ENCODE results near the gene PNKP.

- TF ChIP-seq, protein P1, sequence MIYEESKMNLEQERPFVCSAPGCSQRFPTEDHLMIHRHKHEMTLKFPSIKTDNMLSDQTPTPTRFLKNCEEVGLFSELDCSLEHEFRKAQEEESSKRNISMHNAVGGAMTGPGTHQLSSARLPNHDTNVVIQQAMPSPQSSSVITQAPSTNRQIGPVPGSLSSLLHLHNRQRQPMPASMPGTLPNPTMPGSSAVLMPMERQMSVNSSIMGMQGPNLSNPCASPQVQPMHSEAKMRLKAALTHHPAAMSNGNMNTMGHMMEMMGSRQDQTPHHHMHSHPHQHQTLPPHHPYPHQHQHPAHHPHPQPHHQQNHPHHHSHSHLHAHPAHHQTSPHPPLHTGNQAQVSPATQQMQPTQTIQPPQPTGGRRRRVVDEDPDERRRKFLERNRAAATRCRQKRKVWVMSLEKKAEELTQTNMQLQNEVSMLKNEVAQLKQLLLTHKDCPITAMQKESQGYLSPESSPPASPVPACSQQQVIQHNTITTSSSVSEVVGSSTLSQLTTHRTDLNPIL (CRISPR knock-in tag; IDR thresholded peaks at IDR 0.05; ENCODE audit: low read depth), result no peak
- TF ChIP-seq, protein P2, sequence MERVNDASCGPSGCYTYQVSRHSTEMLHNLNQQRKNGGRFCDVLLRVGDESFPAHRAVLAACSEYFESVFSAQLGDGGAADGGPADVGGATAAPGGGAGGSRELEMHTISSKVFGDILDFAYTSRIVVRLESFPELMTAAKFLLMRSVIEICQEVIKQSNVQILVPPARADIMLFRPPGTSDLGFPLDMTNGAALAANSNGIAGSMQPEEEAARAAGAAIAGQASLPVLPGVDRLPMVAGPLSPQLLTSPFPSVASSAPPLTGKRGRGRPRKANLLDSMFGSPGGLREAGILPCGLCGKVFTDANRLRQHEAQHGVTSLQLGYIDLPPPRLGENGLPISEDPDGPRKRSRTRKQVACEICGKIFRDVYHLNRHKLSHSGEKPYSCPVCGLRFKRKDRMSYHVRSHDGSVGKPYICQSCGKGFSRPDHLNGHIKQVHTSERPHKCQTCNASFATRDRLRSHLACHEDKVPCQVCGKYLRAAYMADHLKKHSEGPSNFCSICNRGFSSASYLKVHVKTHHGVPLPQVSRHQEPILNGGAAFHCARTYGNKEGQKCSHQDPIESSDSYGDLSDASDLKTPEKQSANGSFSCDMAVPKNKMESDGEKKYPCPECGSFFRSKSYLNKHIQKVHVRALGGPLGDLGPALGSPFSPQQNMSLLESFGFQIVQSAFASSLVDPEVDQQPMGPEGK (CRISPR knock-in tag; IDR thresholded peaks at IDR 0.05; ENCODE audit: borderline replicate concordance), result no peak
- TF ChIP-seq, protein P3, sequence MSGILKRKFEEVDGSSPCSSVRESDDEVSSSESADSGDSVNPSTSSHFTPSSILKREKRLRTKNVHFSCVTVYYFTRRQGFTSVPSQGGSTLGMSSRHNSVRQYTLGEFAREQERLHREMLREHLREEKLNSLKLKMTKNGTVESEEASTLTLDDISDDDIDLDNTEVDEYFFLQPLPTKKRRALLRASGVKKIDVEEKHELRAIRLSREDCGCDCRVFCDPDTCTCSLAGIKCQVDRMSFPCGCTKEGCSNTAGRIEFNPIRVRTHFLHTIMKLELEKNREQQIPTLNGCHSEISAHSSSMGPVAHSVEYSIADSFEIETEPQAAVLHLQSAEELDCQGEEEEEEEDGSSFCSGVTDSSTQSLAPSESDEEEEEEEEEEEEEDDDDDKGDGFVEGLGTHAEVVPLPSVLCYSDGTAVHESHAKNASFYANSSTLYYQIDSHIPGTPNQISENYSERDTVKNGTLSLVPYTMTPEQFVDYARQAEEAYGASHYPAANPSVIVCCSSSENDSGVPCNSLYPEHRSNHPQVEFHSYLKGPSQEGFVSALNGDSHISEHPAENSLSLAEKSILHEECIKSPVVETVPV (CRISPR knock-in tag; IDR thresholded peaks at IDR 0.05), result no peak
- TF ChIP-seq RARB (CRISPR knock-in tag; IDR thresholded peaks at IDR 0.05) (no peak), BACH2 (CRISPR knock-in tag; IDR thresholded peaks at IDR 0.05; ENCODE audit: borderline replicate concordance) (no peak), ZNF8 (CRISPR knock-in tag; IDR thresholded peaks at IDR 0.05) (no peak), OSR1 (CRISPR knock-in tag; IDR thresholded peaks at IDR 0.05) (no peak), ZFP30 (CRISPR knock-in tag; IDR thresholded peaks at IDR 0.05) (no peak), ARNTL (CRISPR knock-in tag; IDR thresholded peaks at IDR 0.05; ENCODE audit: borderline replicate concordance, low read depth) (no peak)
Measured at GRCh38 chr19:49820125-49820524, 47.3 kb downstream of the PNKP start.

Measured in SK-N-SH treated with all-trans-retinoic acid at 6 μM for 48 hours (cell line).